ENCODE results near the gene KIAA1210. TPM values are rescaled to one million over a fixed set of nuclear protein-coding genes. Genes with fewer than 3 reads are reported as not detected.

KIAA1210 gene
- total and polyA plus RNA-seq, 2 experiments from 2014 or later: not detected

- Histone ChIP-seq H3K27me3 (ENCODE audit: insufficient read depth) (no peaks in the 10 kb centered on the region), H3K36me3 (ENCODE audit: insufficient read depth) (no peaks in the 10 kb centered on the region), H2AFZ (no peak overlapping the region), H3K27ac (ENCODE audit: low read depth) (no peak overlapping the region), H3K9me2 (ENCODE audit: insufficient read depth) (no peaks in the 10 kb centered on the region), H3F3A (replicated peaks; ENCODE audit: low read depth) (no peaks in the 10 kb centered on the region), H3K4me1 (ENCODE audit: insufficient read depth) (no peaks in the 10 kb centered on the region), H3K4me2 (no peak overlapping the region), H3K4me3 (no peak overlapping the region), H4K20me1 (replicated peaks; ENCODE audit: insufficient read depth) (no peaks in the 10 kb centered on the region), H3K79me2 (replicated peaks; ENCODE audit: insufficient read depth) (no peaks in the 10 kb centered on the region)
- H3K27ac Mint-ChIP-seq: no peak overlapping the region
- TF ChIP-seq ETS1 (IDR thresholded peaks at IDR 0.05) (no peak), REST (IDR thresholded peaks at IDR 0.05; ENCODE audit: unreplicated experiment) (no peak), JUNB (IDR thresholded peaks at IDR 0.05; ENCODE audit: unreplicated experiment) (no peak), EZH2 (IDR thresholded peaks at IDR 0.05; ENCODE audit: low read depth, unreplicated experiment) (no peak), EZH2phosphoT487 (IDR thresholded peaks at IDR 0.05; ENCODE audit: unreplicated experiment) (no peak), CREB1 (CRISPR knock-in tag; IDR thresholded peaks at IDR 0.05; ENCODE audit: low read depth) (no peak), POLR2AphosphoS5 (IDR thresholded peaks at IDR 0.05; ENCODE audit: low read depth) (no peak), NANOG (IDR thresholded peaks at IDR 0.05; ENCODE audit: borderline replicate concordance) (no peak), ZNF331 (CRISPR knock-in tag; IDR thresholded peaks at IDR 0.05; ENCODE audit: low read depth) (no peak), CTCF (conservative IDR thresholded peaks at IDR 0.05; ENCODE audit: low read depth in 2 of 2) (no peak), ZNF114 (CRISPR knock-in tag; IDR thresholded peaks at IDR 0.05) (no peak), ZNF462 (CRISPR knock-in tag; IDR thresholded peaks at IDR 0.05) (no peak), STAT1 (IDR thresholded peaks at IDR 0.05; ENCODE audit: unreplicated experiment) (no peak)
- H3K27me3 Mint-ChIP-seq (ENCODE audit: insufficient read depth, low read depth, poor library complexity): no peaks in the 10 kb centered on the region
- DNase-seq (ENCODE audit: low spot score): no peak
- ATAC-seq: no peak
- no peaks in the 10 kb centered on the region for H3K36me3 Mint-ChIP-seq (ENCODE audit: low read depth)
- peaks cover 2% of the 10 kb centered on the region; the same call in 2 of the 3 replicates for H3K4me1 Mint-ChIP-seq
- H3K4me3 Mint-ChIP-seq: no peak overlapping the region
- H3K9me3 Mint-ChIP-seq: no peaks in the 10 kb centered on the region
Observed at GRCh38 chrX:119121341-119121740, 6.3 kb downstream of the KIAA1210 start.

Measured in GM23338 (cell line).